A549 treated with AZD9567 at 1 μM for 4 hours (cell line): ENCODE results near the gene FGF18. TPM values are rescaled to one million over a fixed set of nuclear protein-coding genes. Genes with fewer than 3 reads are reported as not detected.

ENCODE experiments used
- total RNA-seq: library from RNA; stranded (reverse); fragments of 200-300 nt; extraction: Qiagen RNA extraction; gene quantifications from 5 replicates; pipeline ENCODE4 v1.2.3, GENCODE V29; 2022; ENCODE audit not compliant: insufficient read depth

The FGF18 gene, protein sequence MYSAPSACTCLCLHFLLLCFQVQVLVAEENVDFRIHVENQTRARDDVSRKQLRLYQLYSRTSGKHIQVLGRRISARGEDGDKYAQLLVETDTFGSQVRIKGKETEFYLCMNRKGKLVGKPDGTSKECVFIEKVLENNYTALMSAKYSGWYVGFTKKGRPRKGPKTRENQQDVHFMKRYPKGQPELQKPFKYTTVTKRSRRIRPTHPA
- total RNA-seq = 1.3 to 3.4 TPM (median 1.4 TPM) in 5 replicates

DNA sequence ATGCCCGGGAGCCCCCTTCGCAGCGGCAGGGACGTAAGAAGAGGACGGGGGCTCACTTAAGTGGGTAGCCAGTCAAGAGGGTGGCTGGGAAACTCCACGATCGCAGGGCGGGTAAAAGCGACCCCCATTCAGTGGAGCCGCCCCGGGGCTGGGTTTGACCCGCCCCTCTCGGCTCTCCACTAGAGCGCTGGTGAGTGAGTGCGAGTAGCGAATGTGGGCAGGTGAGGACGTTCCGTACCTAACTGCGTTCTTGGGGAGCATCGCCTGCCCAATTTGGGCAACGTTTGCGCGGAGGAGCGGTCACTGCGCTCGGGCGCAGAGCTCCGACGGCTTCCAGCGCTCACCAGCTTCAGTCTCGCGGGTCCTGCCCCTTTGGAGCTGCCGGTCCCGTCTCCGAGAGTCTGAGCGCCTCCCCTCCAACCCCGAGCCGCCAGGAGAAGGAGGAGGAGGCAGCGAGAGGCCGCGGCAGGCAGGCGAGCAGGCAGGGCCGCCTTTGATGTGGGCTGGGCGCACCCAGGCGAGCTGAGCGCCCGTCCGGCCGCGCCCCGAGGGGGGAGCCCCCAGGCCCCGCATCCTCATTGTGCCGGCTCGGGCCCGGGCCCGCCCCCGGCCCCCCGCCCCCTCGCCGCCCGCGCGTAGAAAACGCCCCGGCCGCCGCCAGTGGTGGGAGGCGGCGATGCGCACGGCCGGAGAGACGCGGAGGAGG, at the start of gene FGF18:
Gene FGF18, plus strand, starts transcription at position 666 of the 706 bp plus-strand sequence. CDS start 553 bp downstream, outside the sequence.

DNA sequence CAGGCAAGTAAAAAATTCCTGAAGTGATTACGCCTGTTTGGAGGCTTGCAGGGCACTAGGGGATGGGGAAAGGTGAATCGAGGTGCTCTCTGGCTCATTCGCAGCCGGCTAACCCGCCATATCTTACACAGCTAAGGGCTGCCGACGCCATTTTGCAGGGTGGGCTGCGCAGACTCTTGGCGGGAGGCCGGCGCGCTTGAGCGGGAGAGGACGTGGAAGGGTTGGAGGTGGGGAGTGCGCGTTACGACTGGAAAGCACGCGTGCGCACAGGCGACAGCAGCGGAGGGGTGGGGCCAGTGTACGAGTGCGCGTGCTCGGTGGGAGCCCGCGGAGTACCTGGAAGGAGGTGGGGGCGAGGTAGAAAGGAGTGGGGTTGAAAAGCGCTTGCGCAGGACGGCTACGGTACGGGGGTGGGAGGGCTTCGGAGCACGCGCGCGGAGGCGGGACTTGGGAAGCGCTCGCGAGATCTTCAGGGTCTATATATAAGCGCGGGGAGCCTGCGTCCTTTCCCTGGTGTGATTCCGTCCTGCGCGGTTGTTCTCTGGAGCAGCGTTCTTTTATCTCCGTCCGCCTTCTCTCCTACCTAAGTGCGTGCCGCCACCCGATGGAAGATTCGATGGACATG, 32.0 kb upstream of the FGF18 start, which contains the start of gene NPM1:
Gene NPM1, plus strand, starts transcription at position 505 of the 625 bp plus-strand sequence. Its CDS starts 100 bp downstream, at position 605.

Other genes starting within 250 kb of the FGF18 start
- gene TLX3, start 110.4 kb upstream of the FGF18 start, total RNA-seq = not detected in 5 replicates
- 3,469 to 3,745 TPM (median 3,537 TPM) in 5 replicates for gene NPM1, start 31.8 kb upstream of the FGF18 start, total RNA-seq